Liver (tissue), 3 donors: ENCODE data around the gene PAX7.

Experiments used
- EGR1 ChIP-seq, 2 donors: IDR thresholded peaks; 2 replicates each; pipeline ENCODE4 v1.6.1; 2016 to 2018; ENCODE audit warnings: antibody characterized with exemption in 2 of 2, low read depth in 2 of 2
- GABPA ChIP-seq, 2 donors: IDR thresholded peaks in 1 of 2; conservative IDR thresholded peaks in 1 of 2; 2 replicates each; pipeline ENCODE4 v1.6.1; 2016; ENCODE audit warnings: antibody characterized with exemption in 2 of 2, mild to moderate bottlenecking in 1 of 2, moderate library complexity in 1 of 2
- HNF4A ChIP-seq, 2 donors: conservative IDR thresholded peaks; 2 replicates each; pipeline ENCODE4 v1.6.1; 2016; ENCODE audit warnings: antibody characterized with exemption in 2 of 2, mild to moderate bottlenecking in 2 of 2
- RAD21 ChIP-seq, 2 donors: IDR thresholded peaks; 2 replicates each; pipeline ENCODE4 v1.6.1; 2016; ENCODE audit warnings: antibody characterized with exemption in 2 of 2, mild to moderate bottlenecking in 2 of 2
- SP1 ChIP-seq: IDR thresholded peaks from 2 replicates; pipeline ENCODE4 v1.6.1; 2018; ENCODE audit warnings: antibody characterized with exemption, mild to moderate bottlenecking
- TAF1 ChIP-seq: conservative IDR thresholded peaks from 2 replicates; pipeline ENCODE4 v1.6.1; 2016; ENCODE audit warnings: antibody characterized with exemption, mild to moderate bottlenecking
- YY1 ChIP-seq: IDR thresholded peaks from 2 replicates; pipeline ENCODE4 v1.6.1; 2016; ENCODE audit warnings: antibody characterized with exemption, mild to moderate bottlenecking
- TF ChIP-seq, protein P1 (sequence below): fragments of 150-350 bp; IDR thresholded peaks from 2 replicates; pipeline ENCODE4 v1.5.1; 2017; ENCODE audit warnings: improper control_type of control experiment, low read depth, low read length; ENCODE audit not compliant: missing input control
- TF ChIP-seq, protein P2 (sequence below): IDR thresholded peaks from 2 replicates; pipeline ENCODE4 v1.6.1; 2016; ENCODE audit warnings: antibody characterized with exemption
- donor health status: healthy.
- donor health status: healthy.

DNA sequence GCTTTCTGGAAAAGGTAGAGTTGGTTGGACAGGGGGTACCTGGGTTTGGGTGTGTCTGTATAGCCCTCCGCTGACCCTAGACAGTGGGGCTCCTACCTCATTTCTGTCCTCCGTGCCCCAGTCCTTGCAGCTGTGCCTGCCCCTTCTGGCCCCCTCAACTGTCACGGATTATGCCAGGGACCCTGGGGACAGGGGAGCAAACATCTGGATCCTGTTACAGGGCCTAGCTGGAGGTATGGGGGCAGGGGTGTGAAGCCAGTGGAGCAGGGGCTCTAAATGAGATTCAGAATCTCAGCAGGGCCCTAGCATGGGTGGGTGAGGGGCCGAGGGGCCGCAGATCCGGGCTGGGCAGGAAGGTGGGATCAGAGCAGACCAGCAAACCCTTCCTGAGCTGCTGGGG is 147.8 kb downstream of the PAX7 start:
- TF ChIP-seq GABPA (IDR thresholded peaks at IDR 0.05 in 1 of 2, conservative IDR thresholded peaks at IDR 0.05 in 1 of 2) (no peak), TAF1 (no peak), SP1 (no peak), EGR1 (IDR thresholded peaks at IDR 0.05; ENCODE audit: low read depth in 2 of 2) (no peak), YY1 (no peak), RAD21 (IDR thresholded peaks at IDR 0.05) (no peak), HNF4A (conservative IDR thresholded peaks at IDR 0.05) (no peak)
- TF ChIP-seq, protein P1, sequence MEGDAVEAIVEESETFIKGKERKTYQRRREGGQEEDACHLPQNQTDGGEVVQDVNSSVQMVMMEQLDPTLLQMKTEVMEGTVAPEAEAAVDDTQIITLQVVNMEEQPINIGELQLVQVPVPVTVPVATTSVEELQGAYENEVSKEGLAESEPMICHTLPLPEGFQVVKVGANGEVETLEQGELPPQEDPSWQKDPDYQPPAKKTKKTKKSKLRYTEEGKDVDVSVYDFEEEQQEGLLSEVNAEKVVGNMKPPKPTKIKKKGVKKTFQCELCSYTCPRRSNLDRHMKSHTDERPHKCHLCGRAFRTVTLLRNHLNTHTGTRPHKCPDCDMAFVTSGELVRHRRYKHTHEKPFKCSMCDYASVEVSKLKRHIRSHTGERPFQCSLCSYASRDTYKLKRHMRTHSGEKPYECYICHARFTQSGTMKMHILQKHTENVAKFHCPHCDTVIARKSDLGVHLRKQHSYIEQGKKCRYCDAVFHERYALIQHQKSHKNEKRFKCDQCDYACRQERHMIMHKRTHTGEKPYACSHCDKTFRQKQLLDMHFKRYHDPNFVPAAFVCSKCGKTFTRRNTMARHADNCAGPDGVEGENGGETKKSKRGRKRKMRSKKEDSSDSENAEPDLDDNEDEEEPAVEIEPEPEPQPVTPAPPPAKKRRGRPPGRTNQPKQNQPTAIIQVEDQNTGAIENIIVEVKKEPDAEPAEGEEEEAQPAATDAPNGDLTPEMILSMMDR: no peak
- TF ChIP-seq, protein P2, sequence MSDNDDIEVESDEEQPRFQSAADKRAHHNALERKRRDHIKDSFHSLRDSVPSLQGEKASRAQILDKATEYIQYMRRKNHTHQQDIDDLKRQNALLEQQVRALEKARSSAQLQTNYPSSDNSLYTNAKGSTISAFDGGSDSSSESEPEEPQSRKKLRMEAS: no peak
